Astrocyte (in vitro differentiated cells and primary cell): ENCODE results near the gene PCDHGA4. TPM values are rescaled to one million over a fixed set of nuclear protein-coding genes. Genes with fewer than 3 reads are reported as not detected.

Experiments used
- DNase-seq: peaks from one replicate; pipeline ENCODE4 v3.0.0-alpha.2; 2010; ENCODE audit warnings: low read depth
- FAIRE-seq: peaks from 2 replicates; lab custom pipeline; 2011; peaks lifted over from hg19 to GRCh38; lab: Jason Lieb, UNC
- H2AFZ ChIP-seq: 2 replicates; pipeline ENCODE4 v1.6.0; 2012; ENCODE audit warnings: low read depth, low read length, inconsistent platforms
- H3K27ac ChIP-seq: 2 replicates; pipeline ENCODE4 v1.5.1; 2011; ENCODE audit warnings: low read depth, low read length, inconsistent platforms
- H3K27me3 ChIP-seq: 2 replicates; pipeline ENCODE4 v1.6.0; 2011; ENCODE audit warnings: low read length, inconsistent platforms; ENCODE audit not compliant: insufficient read depth
- H3K36me3 ChIP-seq: 2 replicates; pipeline ENCODE4 v1.5.1; 2011; ENCODE audit warnings: low read length, inconsistent platforms; ENCODE audit not compliant: insufficient read depth
- H3K4me1 ChIP-seq: 2 replicates; pipeline ENCODE4 v1.5.1; 2011; ENCODE audit warnings: low read length, inconsistent platforms; ENCODE audit not compliant: insufficient read depth
- H3K4me2 ChIP-seq: 2 replicates; pipeline ENCODE4 v1.6.0; 2012; ENCODE audit warnings: low read length, inconsistent platforms
- H3K4me3 ChIP-seq: 2 replicates; pipeline ENCODE4 v1.5.1; 2011; ENCODE audit warnings: low read depth, mild to moderate bottlenecking, low read length, inconsistent platforms; ENCODE audit not compliant: insufficient read depth
- H3K79me2 ChIP-seq: 2 replicates; pipeline ENCODE4 v1.6.0; 2012; ENCODE audit warnings: mild to moderate bottlenecking, low read length, inconsistent platforms; ENCODE audit not compliant: insufficient read depth
- H3K9ac ChIP-seq: 2 replicates; pipeline ENCODE4 v1.6.0; 2012; ENCODE audit warnings: mild to moderate bottlenecking, low read length, inconsistent platforms
- H3K9me3 ChIP-seq: 2 replicates; pipeline ENCODE4 v1.5.1; 2012; ENCODE audit warnings: low read depth, mild to moderate bottlenecking, low read length, inconsistent platforms; ENCODE audit not compliant: insufficient read depth
- H4K20me1 ChIP-seq: 2 replicates; pipeline ENCODE4 v1.6.0; 2012; ENCODE audit warnings: low read length, inconsistent platforms; ENCODE audit not compliant: insufficient read depth
- H3K27ac Mint-ChIP-seq: one replicate; pipeline ENCODE4 v1.8.0; 2021; ENCODE audit warnings: mild to moderate bottlenecking, mixed read lengths; ENCODE audit not compliant: unreplicated experiment
- H3K27me3 Mint-ChIP-seq: one replicate; pipeline ENCODE4 v1.8.0; 2021; ENCODE audit warnings: low read depth, mixed read lengths; ENCODE audit not compliant: unreplicated experiment
- H3K36me3 Mint-ChIP-seq: one replicate; pipeline ENCODE4 v1.8.0; 2021; ENCODE audit warnings: low read depth, mixed read lengths; ENCODE audit not compliant: unreplicated experiment
- H3K4me1 Mint-ChIP-seq: one replicate; pipeline ENCODE4 v1.8.0; 2021; ENCODE audit warnings: low read depth, mixed read lengths; ENCODE audit not compliant: unreplicated experiment
- H3K4me3 Mint-ChIP-seq: one replicate; pipeline ENCODE4 v1.8.0; 2021; ENCODE audit warnings: mild to moderate bottlenecking, moderate library complexity, mixed read lengths; ENCODE audit not compliant: unreplicated experiment
- H3K9me3 Mint-ChIP-seq: one replicate; pipeline ENCODE4 v1.8.0; 2021; ENCODE audit warnings: mild to moderate bottlenecking, mixed read lengths; ENCODE audit not compliant: unreplicated experiment
- CTCF ChIP-seq: IDR thresholded peaks from 2 replicates; pipeline ENCODE4 v1.5.1; 2011; ENCODE audit warnings: low read depth, mild to moderate bottlenecking, inconsistent platforms, low read length, moderate library complexity; ENCODE audit not compliant: insufficient read depth
- EZH2 ChIP-seq: IDR thresholded peaks from 2 replicates; pipeline ENCODE4 v1.6.1; 2012; ENCODE audit warnings: mild to moderate bottlenecking, low read length, inconsistent platforms; ENCODE audit not compliant: insufficient read depth
- total RNA-seq: library from RNA; stranded (reverse); gene quantifications from 2 replicates; pipeline ENCODE4 v1.2.1, GENCODE V29; 2021

The PCDHGA4 gene
- total RNA-seq, 1 donor from 2014 or later: 0.48 TPM

- no peak for TF ChIP-seq EZH2
- peak; percentile 93 for TF ChIP-seq CTCF
- H3K4me3 ChIP-seq: peak within 1 kb of the TSS; percentile 89
- H3K4me1 ChIP-seq: no peaks in the 10 kb centered on the region
- Mint-ChIP-seq H3K27ac (peak within 1 kb of the TSS; percentile 100), H3K4me1 (peaks cover 7% of the 10 kb centered on the region), H3K4me3 (peak within 1 kb of the TSS; percentile 98), H3K36me3 (peaks cover 37% of the 10 kb centered on the region), H3K27me3 (no peaks in the 10 kb centered on the region), H3K9me3 (peaks cover 56% of the 10 kb centered on the region)
- peaks cover 19% of the 10 kb centered on the region for H3K36me3 ChIP-seq
- H3K27ac ChIP-seq: peak within 1 kb of the TSS; percentile 96
- FAIRE-seq (no peak), DNase-seq (peak; percentile 81)
- H2AFZ ChIP-seq: peak within 1 kb of the TSS; percentile 97
- H3K9ac ChIP-seq: peak within 1 kb of the TSS; percentile 95
- H3K4me2 ChIP-seq: peak within 1 kb of the TSS; percentile 89
- peaks cover 20% of the 10 kb centered on the region for H4K20me1 ChIP-seq
- H3K9me3 ChIP-seq: peaks cover 21% of the 10 kb centered on the region
- H3K79me2 ChIP-seq: peaks cover 35% of the 10 kb centered on the region
- H3K27me3 ChIP-seq: no peaks in the 10 kb centered on the region
Measured at GRCh38 chr5:141320225-141321169, 34.3 kb upstream of the PCDHGA4 start, which contains the start of gene TAF7. Gene TAF7 (minus strand): TSS chr5:141320784. CDS start chr5:141320044, 740 bp downstream.

- Mint-ChIP-seq H3K27ac (no peak overlapping the region), H3K4me1 (peaks cover 7% of the 10 kb centered on the region), H3K27me3 (no peaks in the 10 kb centered on the region), H3K9me3 (peaks cover 41% of the 10 kb centered on the region), H3K4me3 (peak overlapping the region; percentile 12), H3K36me3 (peaks cover 21% of the 10 kb centered on the region)
- Histone ChIP-seq H3K36me3 (peaks cover 16% of the 10 kb centered on the region), H3K9ac (no peak overlapping the region), H3K79me2 (peaks cover 28% of the 10 kb centered on the region), H3K9me3 (peaks cover 19% of the 10 kb centered on the region), H3K4me3 (no peak overlapping the region), H3K4me1 (no peaks in the 10 kb centered on the region), H3K27ac (no peak overlapping the region), H2AFZ (no peak overlapping the region), H3K27me3 (no peaks in the 10 kb centered on the region), H4K20me1 (peaks cover 20% of the 10 kb centered on the region), H3K4me2 (no peak overlapping the region)
- TF ChIP-seq CTCF: no peak
- TF ChIP-seq EZH2: no peak
- no peak for FAIRE-seq
- no peak for DNase-seq
Measured at GRCh38 chr5:141322261-141322660, 32.6 kb upstream of the PCDHGA4 start.
